GM20000 (cell line): ENCODE data around the gene SUSD1.

Source experiments
- DNase-seq: peaks from one replicate; pipeline ENCODE4 v3.0.0; 2012; ENCODE audit warnings: low spot score
- CTCF ChIP-seq: IDR thresholded peaks from 2 replicates; pipeline ENCODE4 v1.5.1; 2012; ENCODE audit warnings: mild to moderate bottlenecking, control low read depth; ENCODE audit errors: extremely low read depth, missing control alignments

SUSD1 gene

GRCh38 chr9:112093870-112094216, 81.3 kb downstream of the SUSD1 start:
- no peak for DNase-seq

GRCh38 chr9:112093147-112093869, 81.8 kb downstream of the SUSD1 start:
- DNase-seq = no peak
- no peak for TF ChIP-seq CTCF

More at GRCh38 chr9:112093870-112094216, 81.3 kb downstream of the SUSD1 start:
- no peak for TF ChIP-seq CTCF

GRCh38 chr9:112091810-112092209, 83.3 kb downstream of the SUSD1 start:
- DNase-seq = no peak
- TF ChIP-seq CTCF = no peak

GRCh38 chr9:112087506-112087905, 87.6 kb downstream of the SUSD1 start:
- TF ChIP-seq CTCF = no peak
- DNase-seq = no peak

- DNase-seq = no peak
These were observed 88.5 kb downstream of the SUSD1 start for GRCh38 chr9:112086627-112087026.

GRCh38 chr9:112084907-112085306, 90.2 kb downstream of the SUSD1 start:
- TF ChIP-seq CTCF = no peak
- DNase-seq = no peak

More at GRCh38 chr9:112086627-112087026, 88.5 kb downstream of the SUSD1 start:
- peak; percentile 43 for TF ChIP-seq CTCF

GRCh38 chr9:112084334-112084733, 90.8 kb downstream of the SUSD1 start:
- DNase-seq = no peak
- TF ChIP-seq CTCF = no peak
